PFSK-1 (cell line): ENCODE measurements around the gene RAB31.

ENCODE experiments used
- FOXP2 ChIP-seq: optimal IDR thresholded peaks from 2 replicates; pipeline ENCODE3; 2011; ENCODE audit warnings: borderline replicate concordance, control low read depth, inconsistent platforms; ENCODE audit not compliant: insufficient read depth; ENCODE audit errors: extremely low read length, extremely low read depth
- POLR2AphosphoS5 ChIP-seq: IDR thresholded peaks from 2 replicates; pipeline ENCODE4 v1.6.1; 2012; ENCODE audit warnings: low read depth, mild to moderate bottlenecking, control low read depth, low read length, moderate library complexity
- SIN3A ChIP-seq: IDR thresholded peaks from 2 replicates; pipeline ENCODE4 v1.6.1; 2012; ENCODE audit warnings: mild to moderate bottlenecking, low read length, moderate library complexity, borderline replicate concordance; ENCODE audit not compliant: insufficient read depth
- TAF1 ChIP-seq: IDR thresholded peaks from 2 replicates; pipeline ENCODE4 v1.6.1; 2012; ENCODE audit warnings: low read length, control low read depth, borderline replicate concordance; ENCODE audit not compliant: insufficient read depth
- TF ChIP-seq, protein P1 (sequence below), 2 experiments: IDR thresholded peaks; 2 replicates each; pipeline versions ENCODE4 v1.6.1 to v1.8.0; 2011 to 2012; ENCODE audit warnings: low read depth in 2 of 2, low read length in 2 of 2, control low read depth in 1 of 2, inconsistent platforms in 1 of 2, mild to moderate bottlenecking in 1 of 2, moderate library complexity in 1 of 2; ENCODE audit not compliant: insufficient read depth in 1 of 2

RAB31 gene

DNA sequence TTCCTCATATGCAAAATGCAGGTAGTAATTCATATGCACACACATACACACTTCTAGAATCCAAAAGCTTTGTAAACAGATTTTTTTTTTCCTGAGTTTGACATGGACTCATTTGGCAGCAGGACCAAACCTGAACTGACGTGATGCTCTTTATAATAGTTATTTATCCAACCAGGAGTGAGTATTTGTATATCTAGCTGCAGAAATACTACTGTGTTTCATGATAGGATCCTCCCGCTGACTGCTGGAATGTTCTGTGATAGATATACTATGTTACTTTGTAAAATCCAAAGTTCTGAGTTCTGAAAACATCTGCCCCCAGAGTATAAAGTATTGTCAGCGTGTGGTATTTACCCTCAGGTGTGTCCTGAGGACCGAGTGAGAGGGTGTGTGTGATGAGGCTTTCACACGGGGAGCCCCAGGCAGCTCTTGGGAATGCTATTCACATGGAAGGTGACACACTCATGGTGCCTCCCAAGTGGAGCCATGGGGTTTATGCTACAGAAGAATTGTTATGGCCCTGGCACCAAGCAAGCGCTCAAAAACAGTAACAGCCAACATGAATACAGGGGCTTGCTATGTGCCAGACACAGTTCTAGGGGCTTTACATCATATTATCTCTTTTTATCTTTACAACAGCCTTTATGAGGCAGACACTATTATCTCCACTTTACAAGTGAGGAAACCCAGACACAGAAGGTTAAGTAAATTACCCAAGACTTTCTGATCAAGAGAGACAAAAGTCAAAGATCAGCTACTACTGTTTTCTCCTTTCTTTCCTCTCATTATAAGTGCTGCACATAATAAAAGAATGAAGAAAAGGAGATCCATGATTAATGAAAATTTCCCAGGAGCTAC lies 161.0 kb downstream of the RAB31 start:
- no peak for TF ChIP-seq SIN3A
- no peak for TF ChIP-seq TAF1
- TF ChIP-seq FOXP2, result no peak
- TF ChIP-seq, protein P1, sequence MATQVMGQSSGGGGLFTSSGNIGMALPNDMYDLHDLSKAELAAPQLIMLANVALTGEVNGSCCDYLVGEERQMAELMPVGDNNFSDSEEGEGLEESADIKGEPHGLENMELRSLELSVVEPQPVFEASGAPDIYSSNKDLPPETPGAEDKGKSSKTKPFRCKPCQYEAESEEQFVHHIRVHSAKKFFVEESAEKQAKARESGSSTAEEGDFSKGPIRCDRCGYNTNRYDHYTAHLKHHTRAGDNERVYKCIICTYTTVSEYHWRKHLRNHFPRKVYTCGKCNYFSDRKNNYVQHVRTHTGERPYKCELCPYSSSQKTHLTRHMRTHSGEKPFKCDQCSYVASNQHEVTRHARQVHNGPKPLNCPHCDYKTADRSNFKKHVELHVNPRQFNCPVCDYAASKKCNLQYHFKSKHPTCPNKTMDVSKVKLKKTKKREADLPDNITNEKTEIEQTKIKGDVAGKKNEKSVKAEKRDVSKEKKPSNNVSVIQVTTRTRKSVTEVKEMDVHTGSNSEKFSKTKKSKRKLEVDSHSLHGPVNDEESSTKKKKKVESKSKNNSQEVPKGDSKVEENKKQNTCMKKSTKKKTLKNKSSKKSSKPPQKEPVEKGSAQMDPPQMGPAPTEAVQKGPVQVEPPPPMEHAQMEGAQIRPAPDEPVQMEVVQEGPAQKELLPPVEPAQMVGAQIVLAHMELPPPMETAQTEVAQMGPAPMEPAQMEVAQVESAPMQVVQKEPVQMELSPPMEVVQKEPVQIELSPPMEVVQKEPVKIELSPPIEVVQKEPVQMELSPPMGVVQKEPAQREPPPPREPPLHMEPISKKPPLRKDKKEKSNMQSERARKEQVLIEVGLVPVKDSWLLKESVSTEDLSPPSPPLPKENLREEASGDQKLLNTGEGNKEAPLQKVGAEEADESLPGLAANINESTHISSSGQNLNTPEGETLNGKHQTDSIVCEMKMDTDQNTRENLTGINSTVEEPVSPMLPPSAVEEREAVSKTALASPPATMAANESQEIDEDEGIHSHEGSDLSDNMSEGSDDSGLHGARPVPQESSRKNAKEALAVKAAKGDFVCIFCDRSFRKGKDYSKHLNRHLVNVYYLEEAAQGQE (IDR thresholded peaks at IDR 0.05; ENCODE audit: insufficient read depth in 1 of 2, low read depth in 2 of 2, low read length in 2 of 2), result no peak
- TF ChIP-seq POLR2AphosphoS5, result no peak

DNA sequence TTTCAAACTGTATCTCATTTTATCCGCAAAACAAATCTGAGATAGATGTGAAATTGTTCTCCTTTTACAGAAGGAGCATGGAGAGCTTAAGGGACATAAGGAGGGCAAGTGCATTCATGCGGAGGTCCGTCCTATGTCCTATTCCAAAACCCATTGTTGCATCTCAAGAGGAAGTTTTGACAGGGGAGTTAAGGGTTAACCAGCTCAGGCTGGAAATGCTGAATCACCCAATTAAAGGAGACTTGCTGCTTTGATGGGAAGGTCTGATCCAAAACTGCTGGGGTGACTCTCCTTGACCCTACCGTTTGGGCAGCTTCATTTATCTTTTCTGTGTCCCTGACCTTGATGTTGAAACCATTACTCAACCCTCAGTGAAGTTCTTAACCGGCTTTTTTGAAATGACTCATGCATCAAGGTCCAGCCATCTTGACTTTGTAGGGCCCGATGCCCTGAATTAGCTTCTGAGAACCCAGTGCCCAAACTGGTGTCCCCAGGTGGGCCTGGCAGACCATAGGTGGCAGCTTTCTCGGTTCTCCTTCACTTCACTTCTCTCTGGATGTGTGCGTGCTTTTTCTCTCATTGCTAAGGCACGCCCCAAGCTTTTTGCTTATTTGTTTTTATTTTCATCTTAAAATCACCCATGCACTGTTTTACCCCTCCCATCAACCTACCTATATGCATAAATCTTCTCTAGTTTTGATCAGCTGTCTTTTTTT lies 161.8 kb downstream of the RAB31 start:
- TF ChIP-seq POLR2AphosphoS5 (no peak), SIN3A (no peak), FOXP2 (no peak), TAF1 (no peak)
- TF ChIP-seq, protein P1 (IDR thresholded peaks at IDR 0.05; ENCODE audit: insufficient read depth in 1 of 2, low read depth in 2 of 2, low read length in 2 of 2), result no peak

DNA sequence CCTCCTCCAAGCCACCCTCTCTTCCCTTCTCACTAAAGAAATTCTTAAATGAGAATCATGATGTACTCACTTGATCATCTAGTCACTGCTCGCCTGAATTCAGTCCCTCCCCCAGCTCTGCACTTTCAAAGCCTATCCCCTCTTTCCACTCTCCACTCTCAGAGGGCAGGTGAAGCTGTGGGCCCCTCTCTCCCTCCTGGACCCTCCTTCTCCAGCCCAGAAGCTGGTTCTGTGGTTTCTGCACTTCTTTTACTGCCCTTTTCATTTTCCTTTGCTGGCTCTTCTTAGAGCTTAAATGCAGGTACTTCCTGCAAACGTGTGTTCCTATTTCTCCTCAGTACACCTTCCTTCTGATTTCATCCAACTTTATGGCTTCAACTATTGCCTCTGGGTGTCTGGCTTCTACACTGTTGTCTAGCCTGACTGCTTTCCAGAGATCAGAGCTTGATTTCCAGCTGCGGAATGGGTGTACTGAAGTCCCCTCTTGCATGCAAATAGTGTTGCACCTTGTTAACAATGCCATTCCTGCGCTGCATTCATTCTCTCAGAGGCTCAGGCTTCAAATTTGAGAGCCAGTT lies 162.4 kb downstream of the RAB31 start:
- no peak for TF ChIP-seq FOXP2
- no peak for TF ChIP-seq POLR2AphosphoS5
- TF ChIP-seq SIN3A, result no peak
- TF ChIP-seq, protein P1 (IDR thresholded peaks at IDR 0.05; ENCODE audit: insufficient read depth in 1 of 2, low read depth in 2 of 2, low read length in 2 of 2), result no peak
- no peak for TF ChIP-seq TAF1

DNA sequence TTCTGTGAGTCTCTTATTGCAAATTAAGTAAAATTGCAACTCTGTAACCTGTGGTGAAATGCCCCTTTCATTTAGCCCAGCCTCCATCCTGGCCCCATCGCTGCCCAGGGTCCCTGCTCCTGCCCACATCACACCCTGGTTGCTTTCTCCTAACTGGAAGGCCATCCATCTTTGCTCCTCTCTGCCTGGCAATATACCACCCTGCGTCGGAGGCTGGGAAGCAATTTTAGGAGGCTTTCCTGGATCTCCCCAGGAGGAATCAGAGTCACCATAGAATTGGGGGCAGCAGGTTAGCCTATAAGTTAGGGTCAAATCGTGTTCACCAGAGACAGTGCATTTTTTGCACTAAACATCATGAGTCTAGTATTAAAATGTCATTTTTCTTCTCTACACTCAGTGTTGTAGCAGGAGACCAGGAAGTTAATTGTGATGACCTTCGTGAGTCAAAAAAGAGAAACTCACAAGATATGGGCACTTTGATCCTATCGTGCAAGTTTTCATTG lies 163.2 kb downstream of the RAB31 start:
- no peak for TF ChIP-seq FOXP2
- no peak for TF ChIP-seq TAF1

DNA sequence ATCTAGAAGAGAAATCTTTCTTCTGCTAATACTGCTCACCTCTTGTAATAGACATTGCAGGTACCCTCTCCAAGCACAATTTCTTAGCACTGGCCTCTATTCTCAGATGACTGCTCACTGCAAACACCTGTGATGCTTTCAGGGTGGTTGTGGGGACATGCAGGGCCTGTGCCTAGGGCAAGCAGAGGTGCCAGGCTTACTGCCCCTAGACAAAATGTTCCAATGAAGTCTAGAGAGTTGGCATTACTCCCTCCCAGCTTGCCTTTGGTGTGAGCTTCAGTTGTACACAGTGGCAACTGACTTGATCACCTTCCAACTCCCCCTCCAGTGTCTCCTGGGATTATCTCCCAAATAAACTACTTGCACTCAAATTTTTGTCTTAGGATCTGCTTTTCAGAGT lies 164.7 kb downstream of the RAB31 start:
- no peak for TF ChIP-seq SIN3A
- no peak for TF ChIP-seq POLR2AphosphoS5
